GM12878 (cell line): ENCODE results near the gene SPI1. TPM values are rescaled to one million over a fixed set of nuclear protein-coding genes. Genes with fewer than 3 reads are reported as not detected.

Experiments used
- ATAC-seq: fragments of 200-7000 bp; cut with Tn5 transposase; 3 replicates; pipeline ENCODE4 v1.9.1; 2020; ENCODE audit warnings: mild to moderate bottlenecking, moderate library complexity
- BruUV-seq: library from RNA; stranded (reverse); fragments of 400-500 nt; replicated peaks from 2 replicates; lab custom pipeline; 2021; lab: Mats Ljungman, UMichigan
- CTCF ChIA-PET: fragments of 300-600 bp; sonication (Branson Sonifier 250); formaldehyde crosslinking; extraction: SDS; loops from one replicate; lab custom pipeline; 2021; ENCODE audit warnings: inconsistent platforms; lab: Yijun Ruan, JAX
- POLR2A ChIA-PET: fragments of 350-600 bp; formaldehyde crosslinking; extraction: SDS; loops from one replicate; lab custom pipeline; 2021; ENCODE audit warnings: inconsistent platforms; lab: Charles Lee
- RAD21 ChIA-PET: fragments of 300-600 bp; sonication (Branson Sonifier 250); formaldehyde crosslinking; loops from one replicate; lab custom pipeline; 2023; ENCODE audit warnings: antibody characterized with exemption; ENCODE audit not compliant: unreplicated experiment; lab: Charles Lee
- SMC1A ChIA-PET: fragments of 300-600 bp; sonication (Branson Sonifier 250); formaldehyde crosslinking; loops from one replicate; lab custom pipeline; 2023; ENCODE audit not compliant: unreplicated experiment, uncharacterized antibody; lab: Charles Lee
- DNase-seq: peaks from one replicate; pipeline ENCODE4 v3.0.0-alpha.2; 2011; ENCODE audit warnings: low read depth, low spot score
- FAIRE-seq: peaks from 3 replicates; lab custom pipeline; 2011; peaks lifted over from hg19 to GRCh38; lab: Jason Lieb, UNC
- H2AFZ ChIP-seq: 2 replicates; pipeline ENCODE4 v1.6.0; 2011; ENCODE audit warnings: low read depth, low read length, control low read depth; ENCODE audit not compliant: control insufficient read depth
- H3K27ac ChIP-seq: 2 replicates; pipeline ENCODE4 v1.5.1; 2011; ENCODE audit warnings: control low read depth; ENCODE audit not compliant: control insufficient read depth, insufficient read depth
- H3K27me3 ChIP-seq, 2 experiments: replicated peaks in 1 of 2; 2 replicates each; pipeline versions ENCODE4 v1.6.0 to v1.6.1; 2011; ENCODE audit warnings: low read length in 1 of 2; ENCODE audit not compliant: control insufficient read depth in 2 of 2, insufficient read depth in 2 of 2
- H3K36me3 ChIP-seq, 2 experiments: 2 replicates each; pipeline ENCODE4 v1.5.1; 2011; ENCODE audit warnings: low read length in 1 of 2; ENCODE audit not compliant: control insufficient read depth in 2 of 2, insufficient read depth in 2 of 2
- H3K4me1 ChIP-seq: 2 replicates; pipeline ENCODE4 v1.6.1; 2011; ENCODE audit warnings: mild to moderate bottlenecking, low read length, moderate library complexity, mixed read lengths; ENCODE audit not compliant: control insufficient read depth, insufficient read depth
- H3K4me2 ChIP-seq: 2 replicates; pipeline ENCODE4 v1.6.0; 2011; ENCODE audit warnings: control low read depth; ENCODE audit not compliant: control insufficient read depth, insufficient read depth
- H3K4me3 ChIP-seq: fragments of 200-600 bp; sonication (generic); 2 replicates; pipeline ENCODE4 v1.5.1; 2016
- H3K79me2 ChIP-seq: 2 replicates; pipeline ENCODE4 v1.6.0; 2011; ENCODE audit warnings: low read length; ENCODE audit not compliant: control insufficient read depth, insufficient read depth
- H3K9ac ChIP-seq: 2 replicates; pipeline ENCODE4 v1.8.0; 2011; ENCODE audit warnings: low read length, control low read depth, mixed read lengths; ENCODE audit not compliant: control insufficient read depth, insufficient read depth
- H3K9me3 ChIP-seq: replicated peaks from 3 replicates; pipeline ENCODE4 v1.5.1; 2011; ENCODE audit warnings: mild to moderate bottlenecking, low read length; ENCODE audit not compliant: control insufficient read depth, insufficient read depth
- H4K20me1 ChIP-seq: 2 replicates; pipeline ENCODE4 v1.6.0; 2011; ENCODE audit not compliant: control insufficient read depth, insufficient read depth
- ATF7 ChIP-seq: fragments of 450-650 bp; IDR thresholded peaks from 2 replicates; pipeline ENCODE4 v1.6.1; 2016; ENCODE audit warnings: low read depth, mild to moderate bottlenecking
- BHLHE40 ChIP-seq, 2 experiments: fragments of 450-650 bp in 1 of 2; IDR thresholded peaks; 2 replicates each; pipeline ENCODE4 v1.6.1; 2011 to 2017; ENCODE audit warnings: low read depth in 2 of 2, borderline replicate concordance in 1 of 2, improper control_type of control experiment in 1 of 2, low read length in 1 of 2, mild to moderate bottlenecking in 1 of 2
- CEBPB ChIP-seq, 2 experiments: fragments of 150-350 bp in 1 of 2; IDR thresholded peaks; 2 replicates each; pipeline ENCODE4 v1.6.1; 2012 to 2014; ENCODE audit warnings: low read depth in 2 of 2, low read length in 2 of 2, borderline replicate concordance in 1 of 2, inconsistent platforms in 1 of 2
- EP300 ChIP-seq, 2 experiments: fragments of 150-350 bp in 1 of 2; IDR thresholded peaks; 2 replicates each; pipeline ENCODE4 v1.6.1; 2011 to 2012; ENCODE audit warnings: low read depth in 2 of 2, low read length in 2 of 2, borderline replicate concordance in 1 of 2, improper control_type of control experiment in 1 of 2, inconsistent platforms in 1 of 2; ENCODE audit not compliant: control insufficient read depth in 1 of 2
- PAX8 ChIP-seq: fragments of 450-650 bp; IDR thresholded peaks from 2 replicates; pipeline ENCODE4 v1.6.1; 2017; ENCODE audit warnings: mild to moderate bottlenecking, moderate library complexity
- POU2F2 ChIP-seq: IDR thresholded peaks from 3 replicates; pipeline ENCODE4 v1.6.1; 2011; ENCODE audit warnings: low read depth, mild to moderate bottlenecking, low read length, borderline replicate concordance
- RB1 ChIP-seq: fragments of 450-650 bp; formaldehyde crosslinking; IDR thresholded peaks from 2 replicates; pipeline ENCODE4 v1.6.1; 2017; ENCODE audit warnings: mild to moderate bottlenecking, borderline replicate concordance
- STAT3 ChIP-seq: IDR thresholded peaks from 2 replicates; pipeline ENCODE4 v1.6.1; 2011; ENCODE audit warnings: low read depth, low read length, improper control_type of control experiment
- ZNF24 ChIP-seq: fragments of 450-650 bp; IDR thresholded peaks from 2 replicates; pipeline ENCODE4 v1.6.1; 2017; ENCODE audit warnings: antibody characterized with exemption, mild to moderate bottlenecking
- ZNF622 ChIP-seq: fragments of 450-650 bp; IDR thresholded peaks from 2 replicates; pipeline ENCODE4 v1.6.1; 2017; ENCODE audit warnings: mild to moderate bottlenecking, inconsistent platforms
- WGBS: methylation state at CpG from one replicate; pipeline ENCODE4 v1.1.6; 2016; ENCODE audit warnings: low lambda C conversion rate; ENCODE audit not compliant: insufficient replicate concordance, insufficient coverage; ENCODE audit errors: missing lambda C conversion rate; 5-methylcytosine and 5-hydroxymethylcytosine counted together
- in situ Hi-C: fragments of 300-500 bp; cut with MboI; formaldehyde crosslinking; loops from 9 replicates; pipeline ENCODE4 v1.14.3; 2018; ENCODE audit warnings: mixed read lengths
- intact Hi-C: fragments of 100-400 bp; cut with micrococcal nuclease; formaldehyde crosslinking; loops from one replicate; pipeline ENCODE4 v1.14.2; 2022; ENCODE audit not compliant: unreplicated experiment
- polyA plus RNA-seq, 11 experiments: library from polyadenylated mRNA; depleted of rRNA in 4 of 11; unstranded in 6 of 11; stranded (reverse) in 5 of 11; fragments of >200 nt; fragmentation: Nextera tagmentation in 4 of 11; fragmentation: Illumina TruSeq in 1 of 11; extraction: Ambion mirVana in 4 of 11; extraction: Trizol in 1 of 11; gene quantifications; 1 replicate in 1 of 11; 2 replicates in 10 of 11; pipeline versions ENCODE4 v1.2.1 to v1.2.3, GENCODE V29; 2011 to 2016; ENCODE audit warnings: inconsistent platforms in 2 of 11, missing spikeins in 2 of 11, low read depth in 1 of 11
- total RNA-seq, 4 experiments: library from RNA; depleted of rRNA in 3 of 4; stranded (reverse); fragments of >200 nt in 3 of 4; fragmentation: Illumina TruSeq in 1 of 4; extraction: Trizol in 1 of 4; gene quantifications; 2 replicates each; pipeline versions ENCODE4 v1.2.1 to v1.2.3, GENCODE V29; 2013 to 2021

The SPI1 gene
- total and polyA plus RNA-seq, 10 of the 15 experiments (the other 5 are each of a cell fraction or from before 2014, with no cell fraction given), result 0.05 to 31.1 (median 9.7) TPM

DNA sequence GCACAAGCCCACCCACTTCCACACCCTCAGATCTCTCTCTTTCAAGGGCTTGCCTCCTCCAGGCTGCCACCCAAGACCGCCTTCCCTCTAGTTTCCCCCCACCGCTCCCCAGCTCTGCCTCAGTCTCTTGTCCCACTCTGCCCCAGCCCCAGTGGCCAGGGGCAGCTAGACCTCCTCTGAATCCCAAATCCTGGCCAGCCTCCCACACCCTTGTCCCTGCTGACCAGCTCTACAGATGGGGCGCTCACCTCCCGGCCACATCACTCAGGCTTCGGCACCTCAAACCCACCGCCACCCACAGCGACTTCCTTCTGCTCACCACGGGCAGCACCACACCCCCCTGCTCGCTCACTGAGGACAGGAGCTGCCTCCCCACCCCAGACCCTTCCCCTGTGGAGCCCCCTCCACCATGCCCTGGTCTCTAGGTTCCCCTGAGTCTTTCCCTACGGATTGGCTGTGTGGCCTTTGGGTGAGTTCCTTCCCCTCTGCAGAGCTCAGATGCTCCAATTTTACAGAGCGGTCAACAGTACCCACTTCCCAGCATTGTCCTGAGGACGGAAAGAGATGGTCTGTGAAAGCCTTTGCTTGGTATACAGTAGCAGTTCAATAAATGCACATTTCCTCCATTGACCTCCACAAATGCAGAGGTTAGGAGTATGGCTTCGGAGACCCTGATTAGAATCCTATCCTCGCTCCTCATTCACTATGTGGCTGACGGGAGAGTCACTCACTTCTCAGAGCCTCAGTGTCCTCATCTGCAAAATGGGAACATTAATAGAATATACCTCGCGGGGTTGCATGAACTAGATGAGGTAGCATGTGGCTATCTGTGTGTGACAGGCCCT, 11.5 kb upstream of the SPI1 start:
- intact Hi-C loops (no loop called here), in situ Hi-C loops (no loop called here)
- Histone ChIP-seq H2AFZ (no peak overlapping the region), H3K9ac (no peak overlapping the region), H3K79me2 (no peaks in the 10 kb centered on the region; the same call in 1 of the 2 replicates), H3K27me3 (no peaks in the 10 kb centered on the region)
- RAD21 ChIA-PET, result interaction anchor here (1.3 to 3.7 kb wide), 4 partner anchors 10 to 17 kb away, joined by 6 to 21 read pairs (median 16); partner anchors contain the start of gene SPI1
- BruUV-seq, result no TSS peak
- no peak for TF ChIP-seq PAX8
- TF ChIP-seq ZNF622, result no peak
- no peak for TF ChIP-seq ZNF24
- TF ChIP-seq STAT3, result no peak
- TF ChIP-seq BHLHE40 (IDR thresholded peaks at IDR 0.05; ENCODE audit: borderline replicate concordance in 1 of 2, low read depth in 2 of 2, low read length in 1 of 2), result no peak
- TF ChIP-seq CEBPB (IDR thresholded peaks at IDR 0.05; ENCODE audit: borderline replicate concordance in 1 of 2, low read depth in 2 of 2, low read length in 2 of 2), result no peak
- TF ChIP-seq POU2F2, result no peak
- TF ChIP-seq ATF7, result no peak
- no peak for TF ChIP-seq RB1
- TF ChIP-seq EP300 (IDR thresholded peaks at IDR 0.05; ENCODE audit: borderline replicate concordance in 1 of 2, control insufficient read depth in 1 of 2, low read depth in 2 of 2, low read length in 2 of 2), result no peak
- TF ChIP-seq, all 136 proteins: peak for 0
- ATAC-seq, result no peak
- Histone ChIP-seq H3K4me2 (no peak overlapping the region), H3K27ac (no peak overlapping the region), H4K20me1 (no peaks in the 10 kb centered on the region), H3K4me3 (no peak overlapping the region), H3K36me3 (no peaks in the 10 kb centered on the region; a peak in 1 of 4 replicates), H3K4me1 (peaks cover 33% of the 10 kb centered on the region), H3K9me3 (no peaks in the 10 kb centered on the region)
- no peak for DNase-seq
- ChIA-PET POLR2A (interaction anchor here (1.4 to 8.5 kb wide), 4 partner anchors 10 to 176 kb away, joined by 5 to 94 read pairs (median 28); partner anchors contain the start of gene SPI1), SMC1A (interaction anchor here (1.4 to 5.0 kb wide), 4 partner anchors 10 to 16 kb away, joined by 3 to 36 read pairs (median 8); partner anchors contain the start of gene SPI1), CTCF (interaction anchor here (0.6 to 5.0 kb wide), 6 partner anchors 11 to 38 kb away, joined by 3 to 16 read pairs (median 9); partner anchors contain the start of genes MYBPC3 and SPI1)
- FAIRE-seq, result no peak
- WGBS, result 55% methylated on average over 17 of the region's 17 CpGs
